Endodermal cell (in vitro differentiated cells): ENCODE measurements around the gene IMMP2L. TPM values are rescaled to one million over a fixed set of nuclear protein-coding genes. Genes with fewer than 3 reads are reported as not detected.

Experiments
- DNase-seq: peaks from one replicate; pipeline ENCODE4 v3.0.0-alpha.2; 2017
- H3K27ac ChIP-seq: 2 replicates; pipeline ENCODE4 v1.5.1; 2013; ENCODE audit warnings: mild to moderate bottlenecking, low read depth, low read length, moderate library complexity
- H3K27me3 ChIP-seq: 2 replicates; pipeline ENCODE4 v1.6.1; 2013; ENCODE audit warnings: mild to moderate bottlenecking, low read length, moderate library complexity; ENCODE audit not compliant: insufficient read depth, control insufficient read depth, poor library complexity, severe bottlenecking
- H3K36me3 ChIP-seq: 2 replicates; pipeline ENCODE4 v1.7.0; 2013; ENCODE audit warnings: mild to moderate bottlenecking, low read length, moderate library complexity; ENCODE audit not compliant: control insufficient read depth, insufficient read depth
- H3K4me1 ChIP-seq: one replicate; pipeline ENCODE4 v1.7.0; 2013; ENCODE audit warnings: low read length; ENCODE audit not compliant: control insufficient read depth, insufficient read depth
- H3K4me3 ChIP-seq: 2 replicates; pipeline ENCODE4 v1.5.1; 2013; ENCODE audit warnings: mild to moderate bottlenecking, low read length, moderate library complexity
- H3K9ac ChIP-seq: 2 replicates; pipeline ENCODE4 v1.6.1; 2013; ENCODE audit warnings: mild to moderate bottlenecking, low read length, moderate library complexity; ENCODE audit not compliant: poor library complexity, severe bottlenecking; ENCODE audit errors: extremely low read depth
- H3K9me3 ChIP-seq: 2 replicates; pipeline ENCODE4 v1.6.1; 2013; ENCODE audit warnings: mild to moderate bottlenecking, low read length, moderate library complexity; ENCODE audit not compliant: control insufficient read depth
- H3K27ac Mint-ChIP-seq: 2 replicates; pipeline ENCODE4 v1.8.0; 2020; ENCODE audit warnings: mixed read lengths
- H3K27me3 Mint-ChIP-seq: 2 replicates; pipeline ENCODE4 v1.8.0; 2021; ENCODE audit warnings: mild to moderate bottlenecking, mixed read lengths; ENCODE audit not compliant: insufficient read depth
- H3K36me3 Mint-ChIP-seq: 2 replicates; pipeline ENCODE4 v1.8.0; 2020; ENCODE audit warnings: low read depth, mixed read lengths
- H3K4me1 Mint-ChIP-seq: 2 replicates; pipeline ENCODE4 v1.8.0; 2020; ENCODE audit warnings: mixed read lengths
- H3K4me3 Mint-ChIP-seq: 2 replicates; pipeline ENCODE4 v1.8.0; 2020; ENCODE audit warnings: mild to moderate bottlenecking, moderate library complexity, mixed read lengths
- H3K9me3 Mint-ChIP-seq: 2 replicates; pipeline ENCODE4 v1.8.0; 2020; ENCODE audit warnings: mild to moderate bottlenecking, mixed read lengths
- CTCF ChIP-seq: fragments of 200-600 bp; sonication (generic); conservative IDR thresholded peaks from 2 replicates; pipeline ENCODE4 v1.5.0; 2021; ENCODE audit warnings: antibody characterized with exemption, mild to moderate bottlenecking
- WGBS, 2 experiments: methylation state at CpG; one replicate each; pipeline versions ENCODE4 v1.1.5 to v1.1.7; 2013; ENCODE audit warnings: missing lambda C conversion rate in 2 of 2, mixed read lengths in 1 of 2; ENCODE audit not compliant: insufficient coverage in 1 of 2, insufficient read length in 1 of 2; 5-methylcytosine and 5-hydroxymethylcytosine counted together
- total RNA-seq, 2 donors: library from RNA; stranded (reverse); fragmentation: NEBNext Ultra II Directional in 1 of 2; extraction: Animal tissue kit (Norgen Biotek cat#: 25700) in 1 of 2; gene quantifications; 2 replicates in 1 of 2; 3 replicates in 1 of 2; pipeline ENCODE4 v1.2.1, GENCODE V29; 2021

Gene IMMP2L
- total RNA-seq, 2 donors from 2014 or later: 17.7 to 19.4 TPM

DNA sequence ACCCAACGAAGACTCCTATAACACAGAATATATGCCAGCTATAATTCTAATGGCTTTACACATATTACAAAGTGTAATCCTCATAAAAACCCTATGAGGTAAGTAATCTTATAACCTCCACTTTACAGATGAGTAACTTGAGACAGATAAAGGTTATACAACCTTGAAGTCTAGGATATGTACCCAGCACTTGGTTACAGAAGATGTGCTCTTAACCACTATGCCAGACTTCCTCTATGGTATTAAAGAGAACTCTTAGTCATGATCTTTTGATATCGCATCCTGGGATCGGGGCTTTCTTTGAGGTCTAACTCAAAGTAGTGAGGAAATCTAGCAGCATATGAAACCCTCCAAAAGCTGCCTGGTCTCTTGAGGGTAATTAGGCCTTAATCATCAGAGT, 790.6 kb downstream of the IMMP2L start:
- peaks cover 3% of the 10 kb centered on the region for H3K4me1 ChIP-seq
- no peak for DNase-seq
- no peaks in the 10 kb centered on the region for H3K36me3 ChIP-seq
- no peak overlapping the region for H3K9ac ChIP-seq
- H3K27ac Mint-ChIP-seq: no peak overlapping the region
- TF ChIP-seq CTCF: no peak
- no peaks in the 10 kb centered on the region for H3K27me3 ChIP-seq
- 90 to 98% methylated on average over 2 to 3 of the region's 3 CpGs for WGBS, 2 experiments
- peaks cover 21% of the 10 kb centered on the region for H3K4me1 Mint-ChIP-seq
- no peak overlapping the region for H3K4me3 Mint-ChIP-seq
- H3K9me3 ChIP-seq: no peaks in the 10 kb centered on the region
- H3K27me3 Mint-ChIP-seq: no peaks in the 10 kb centered on the region
- H3K36me3 Mint-ChIP-seq: no peaks in the 10 kb centered on the region
- H3K9me3 Mint-ChIP-seq: no peaks in the 10 kb centered on the region
- no peak overlapping the region for H3K27ac ChIP-seq
- H3K4me3 ChIP-seq: no peak overlapping the region

DNA sequence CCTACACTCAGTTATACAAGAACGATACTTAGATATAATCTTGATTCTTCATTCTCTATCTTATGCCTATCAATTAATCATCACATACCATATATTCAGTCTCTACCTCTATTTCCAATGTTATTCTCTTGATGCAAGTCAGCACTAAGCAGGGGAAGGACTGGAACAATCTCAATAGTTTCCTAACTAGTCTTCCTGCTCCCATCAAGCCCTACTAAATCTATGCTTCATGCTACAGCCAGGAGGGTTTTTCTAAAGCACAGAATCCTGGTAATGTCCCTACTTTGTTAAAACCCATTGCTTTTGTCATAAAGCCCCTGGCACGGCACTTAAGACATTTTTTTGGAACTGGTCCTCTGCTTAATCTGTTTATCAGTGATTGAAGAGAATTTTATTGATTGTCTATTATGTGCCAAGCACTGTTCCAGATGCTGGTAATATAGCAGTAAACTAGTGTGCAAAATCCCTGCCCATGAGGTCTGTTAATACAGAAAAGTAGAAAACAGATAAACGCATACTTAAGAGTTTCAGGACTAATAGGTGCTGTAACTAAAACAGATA, 794.7 kb downstream of the IMMP2L start:
- no peak overlapping the region for H3K27ac Mint-ChIP-seq
- H3K36me3 Mint-ChIP-seq: no peaks in the 10 kb centered on the region

DNA sequence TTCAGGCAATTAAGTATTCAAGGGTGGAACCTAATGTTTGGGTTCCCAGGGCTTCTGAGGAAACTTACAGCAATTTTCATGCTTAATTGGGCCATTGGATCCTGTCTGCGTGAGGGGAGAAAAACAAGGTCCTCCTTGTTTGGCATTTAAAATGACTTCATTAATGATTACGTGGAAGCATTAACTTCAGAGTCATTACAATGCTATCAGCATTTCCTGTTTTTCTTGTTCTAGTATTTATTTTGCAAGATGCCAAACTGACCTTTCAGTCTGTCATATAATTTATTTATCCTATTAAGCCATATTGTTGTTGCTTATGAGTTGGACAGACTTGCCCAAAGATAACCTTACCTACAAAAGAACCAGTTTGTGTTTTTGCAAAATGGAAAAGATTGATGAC, 795.4 kb downstream of the IMMP2L start:
- H3K9ac ChIP-seq: no peak overlapping the region
- H3K4me3 ChIP-seq: no peak overlapping the region
- Mint-ChIP-seq H3K4me3 (no peak overlapping the region), H3K27ac (no peak overlapping the region), H3K9me3 (no peaks in the 10 kb centered on the region), H3K36me3 (no peaks in the 10 kb centered on the region), H3K27me3 (no peaks in the 10 kb centered on the region), H3K4me1 (peaks cover 25% of the 10 kb centered on the region)
- no peak for DNase-seq
- TF ChIP-seq CTCF: no peak
- H3K27me3 ChIP-seq: no peaks in the 10 kb centered on the region
- peaks cover 5% of the 10 kb centered on the region for H3K4me1 ChIP-seq
- no peaks in the 10 kb centered on the region for H3K36me3 ChIP-seq
- H3K9me3 ChIP-seq: no peaks in the 10 kb centered on the region
- no peak overlapping the region for H3K27ac ChIP-seq
- WGBS, 2 experiments: 88 to 91% methylated on average over 2 of the region's 2 CpGs

More for the DNA sequence above, 794.7 kb downstream of the IMMP2L start:
- no peak overlapping the region for H3K4me3 Mint-ChIP-seq
- H3K9me3 Mint-ChIP-seq: no peaks in the 10 kb centered on the region
- no peaks in the 10 kb centered on the region for H3K27me3 Mint-ChIP-seq
- WGBS, 2 experiments: 94% methylated on average over 2 to 3 of the region's 3 CpGs
- Histone ChIP-seq H3K36me3 (no peaks in the 10 kb centered on the region), H3K9me3 (no peaks in the 10 kb centered on the region), H3K4me3 (no peak overlapping the region), H3K27ac (no peak overlapping the region), H3K27me3 (no peaks in the 10 kb centered on the region), H3K4me1 (peaks cover 5% of the 10 kb centered on the region), H3K9ac (no peak overlapping the region)
- peaks cover 22% of the 10 kb centered on the region for H3K4me1 Mint-ChIP-seq
- no peak for TF ChIP-seq CTCF
- DNase-seq: no peak
